HAP-1 (cell line): ENCODE data around the gene COG6.

Experiments
- DNase-seq, 2 experiments: peaks; one replicate each; pipeline ENCODE4 v3.0.0-alpha.2; 2016 to 2020; ENCODE audit warnings: low spot score in 2 of 2
- H3K27me3 ChIP-seq: fragments of 250-450 bp; sonication (Bioruptor Pico); 2 replicates; pipeline ENCODE4 v1.5.1; 2020; ENCODE audit warnings: low read depth, mild to moderate bottlenecking, moderate library complexity
- H3K36me3 ChIP-seq: fragments of 250-450 bp; sonication (Bioruptor Pico); replicated peaks from 2 replicates; pipeline ENCODE4 v1.5.1; 2020; ENCODE audit warnings: mild to moderate bottlenecking
- H3K4me1 ChIP-seq: fragments of 250-450 bp; sonication (Bioruptor Pico); 2 replicates; pipeline ENCODE4 v1.5.1; 2020; ENCODE audit warnings: mild to moderate bottlenecking
- H3K4me3 ChIP-seq: fragments of 250-450 bp; sonication (Bioruptor Pico); 2 replicates; pipeline ENCODE4 v1.5.1; 2020; ENCODE audit warnings: mild to moderate bottlenecking, moderate library complexity
- H3K9me3 ChIP-seq: fragments of 250-450 bp; sonication (Bioruptor Pico); 2 replicates; pipeline ENCODE4 v1.5.1; 2020; ENCODE audit warnings: mild to moderate bottlenecking, moderate library complexity
- in situ Hi-C: fragments of 300-500 bp; cut with MboI; formaldehyde crosslinking; loops from 3 replicates; pipeline ENCODE4 v1.14.3; 2020; ENCODE audit warnings: low sequenced_read_pairs, inconsistent platforms, mixed read lengths

COG6 gene

DNA sequence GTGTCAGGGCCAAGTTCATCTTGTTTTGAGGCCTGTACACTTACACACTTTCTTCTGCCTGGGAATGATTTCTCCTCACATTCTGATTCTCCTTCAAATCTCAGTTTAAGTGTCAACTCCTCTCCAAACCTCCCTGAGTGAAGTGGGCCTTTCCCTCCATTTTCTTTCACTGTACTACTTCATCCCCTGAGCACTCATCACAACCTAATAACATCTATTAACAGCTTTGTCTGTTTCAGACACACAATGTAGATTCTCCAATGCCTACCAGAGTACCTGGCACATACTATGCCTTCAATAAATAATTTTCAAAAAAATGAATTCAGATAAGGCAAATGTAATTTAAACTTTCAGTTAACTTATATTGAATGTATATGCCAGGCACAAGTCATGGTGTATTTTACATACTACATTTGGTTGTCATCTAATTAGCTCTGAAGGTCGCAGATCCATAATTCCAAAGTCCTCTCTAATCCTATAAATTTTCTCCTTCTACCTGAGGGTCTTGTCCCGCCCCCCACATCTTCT is 357 bp upstream of the COG6 start:
- DNase-seq = no peak
- Histone ChIP-seq H3K36me3 (no peaks in the 10 kb centered on the region), H3K27me3 (no peaks in the 10 kb centered on the region), H3K4me1 (peaks cover 6% of the 10 kb centered on the region), H3K4me3 (peak overlapping the region; percentile 78), H3K9me3 (no peaks in the 10 kb centered on the region)
- in situ Hi-C loops = no loop called here

DNA sequence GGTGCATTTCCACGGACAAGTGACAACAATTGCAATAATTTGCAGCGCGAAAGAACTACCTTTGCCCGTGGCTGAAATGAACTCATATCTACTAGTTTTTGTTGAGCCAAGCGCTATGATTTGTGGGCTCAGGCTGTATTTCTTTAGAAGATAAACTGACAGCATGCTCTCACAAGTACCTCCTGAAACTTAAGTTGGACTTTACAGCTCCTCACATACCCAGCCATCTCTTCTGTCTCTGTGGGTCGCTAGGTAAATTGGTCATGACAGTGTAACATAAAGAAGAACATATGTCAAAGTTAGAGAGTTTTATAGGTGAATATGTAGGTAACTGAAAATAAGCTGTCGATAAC is 839 bp downstream of the COG6 start:
- H3K36me3 ChIP-seq = no peaks in the 10 kb centered on the region; the same call in 1 of the 2 replicates

DNA sequence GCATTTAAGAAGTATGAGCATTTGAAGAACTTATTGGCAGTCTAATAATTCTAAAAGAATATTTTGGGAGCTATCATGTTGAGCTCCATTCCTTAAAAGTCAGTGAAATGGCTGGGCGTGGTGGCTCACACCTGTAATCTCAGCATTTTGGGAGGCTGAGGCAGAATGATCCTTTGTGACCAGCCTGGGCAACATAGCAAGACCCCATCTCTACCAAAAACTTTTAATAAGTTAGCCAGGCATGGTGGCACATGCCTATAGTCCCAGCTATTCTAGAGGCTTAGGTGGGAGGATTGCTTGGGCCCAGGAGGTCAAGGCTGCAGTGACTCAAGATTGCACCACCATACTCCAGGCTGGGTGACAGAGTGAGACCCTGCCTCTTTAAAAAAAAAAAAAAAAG is 8.0 kb downstream of the COG6 start:
- no peak for DNase-seq
- Histone ChIP-seq H3K27me3 (no peaks in the 10 kb centered on the region), H3K36me3 (no peaks in the 10 kb centered on the region; the same call in none of the 2 replicates), H3K4me1 (no peaks in the 10 kb centered on the region), H3K9me3 (no peaks in the 10 kb centered on the region), H3K4me3 (no peak overlapping the region)
- in situ Hi-C loops = no loop called here

More for the DNA sequence above, 839 bp downstream of the COG6 start:
- no peak for DNase-seq
- peak overlapping the region; percentile 78 for H3K4me3 ChIP-seq
- H3K27me3 ChIP-seq = no peaks in the 10 kb centered on the region
- peaks cover 6% of the 10 kb centered on the region for H3K4me1 ChIP-seq
- in situ Hi-C loops = no loop called here
- H3K9me3 ChIP-seq = no peaks in the 10 kb centered on the region

DNA sequence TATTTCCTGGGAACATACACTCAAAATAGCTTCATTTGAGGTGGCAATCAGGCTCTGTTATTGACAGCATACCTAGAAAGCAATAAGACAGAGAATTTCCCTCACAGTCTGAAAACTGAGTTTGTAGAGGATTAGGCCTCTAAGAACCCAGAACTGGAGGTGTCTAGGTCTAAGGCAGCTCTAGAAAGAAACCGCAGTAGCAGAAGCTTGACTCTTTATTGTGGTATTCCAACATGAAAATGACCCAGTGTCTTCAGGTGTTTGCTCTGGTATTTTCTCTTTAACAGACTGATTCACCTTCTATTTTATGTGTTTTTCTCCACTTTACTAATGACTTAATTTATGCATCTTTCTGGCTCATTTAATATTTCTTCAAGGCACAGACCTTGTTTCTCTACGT is 8.5 kb downstream of the COG6 start:
- no peaks in the 10 kb centered on the region for H3K4me1 ChIP-seq
- no peaks in the 10 kb centered on the region for H3K27me3 ChIP-seq
- H3K4me3 ChIP-seq = no peak overlapping the region
- in situ Hi-C loops = no loop called here
- no peaks in the 10 kb centered on the region for H3K9me3 ChIP-seq
- H3K36me3 ChIP-seq = no peaks in the 10 kb centered on the region; the same call in none of the 2 replicates
- DNase-seq = no peak

DNA sequence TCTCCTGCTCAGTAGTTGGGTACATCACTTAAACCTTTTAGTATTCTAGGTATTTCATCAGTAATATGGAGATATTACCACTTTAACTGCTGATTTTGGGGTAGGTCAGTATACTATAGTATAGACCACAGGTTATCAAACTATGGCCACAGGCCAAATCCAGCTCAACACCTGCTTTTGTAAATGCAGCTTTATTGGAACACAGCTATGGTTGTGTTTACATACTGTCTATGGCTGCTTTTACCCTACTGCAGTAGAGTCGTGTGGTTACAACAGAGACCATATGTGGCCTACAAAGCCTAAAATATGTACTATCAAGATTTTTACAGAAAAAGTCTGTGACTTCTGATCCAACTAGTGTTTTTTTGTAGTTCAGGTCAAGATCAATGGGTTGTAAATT is 10.3 kb downstream of the COG6 start:
- DNase-seq = no peak
- no peaks in the 10 kb centered on the region; the same call in none of the 2 replicates for H3K36me3 ChIP-seq
- H3K9me3 ChIP-seq = no peaks in the 10 kb centered on the region
- in situ Hi-C loops = no loop called here
- no peaks in the 10 kb centered on the region for H3K4me1 ChIP-seq
- no peaks in the 10 kb centered on the region for H3K27me3 ChIP-seq
- H3K4me3 ChIP-seq = no peak overlapping the region

DNA sequence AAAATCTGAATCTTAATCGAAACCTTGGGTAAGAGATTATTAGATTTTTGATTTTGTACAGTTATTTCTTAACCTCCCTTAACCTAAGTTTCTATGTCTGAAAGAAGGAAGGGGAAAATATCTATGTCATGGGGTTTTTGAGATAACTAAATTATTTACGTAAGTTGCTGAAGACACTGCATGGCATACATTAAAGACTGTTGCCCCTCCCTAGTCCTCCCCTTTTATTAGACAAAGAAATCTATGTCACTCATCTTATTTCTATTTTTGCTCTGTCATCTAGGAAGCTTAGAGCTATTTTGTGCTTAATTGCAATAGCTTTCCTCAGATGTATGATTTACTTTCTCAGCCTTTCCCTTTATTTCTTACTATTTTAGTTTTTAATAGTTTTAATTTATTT is 15.0 kb downstream of the COG6 start:
- in situ Hi-C loops = no loop called here
- no peak for DNase-seq

DNA sequence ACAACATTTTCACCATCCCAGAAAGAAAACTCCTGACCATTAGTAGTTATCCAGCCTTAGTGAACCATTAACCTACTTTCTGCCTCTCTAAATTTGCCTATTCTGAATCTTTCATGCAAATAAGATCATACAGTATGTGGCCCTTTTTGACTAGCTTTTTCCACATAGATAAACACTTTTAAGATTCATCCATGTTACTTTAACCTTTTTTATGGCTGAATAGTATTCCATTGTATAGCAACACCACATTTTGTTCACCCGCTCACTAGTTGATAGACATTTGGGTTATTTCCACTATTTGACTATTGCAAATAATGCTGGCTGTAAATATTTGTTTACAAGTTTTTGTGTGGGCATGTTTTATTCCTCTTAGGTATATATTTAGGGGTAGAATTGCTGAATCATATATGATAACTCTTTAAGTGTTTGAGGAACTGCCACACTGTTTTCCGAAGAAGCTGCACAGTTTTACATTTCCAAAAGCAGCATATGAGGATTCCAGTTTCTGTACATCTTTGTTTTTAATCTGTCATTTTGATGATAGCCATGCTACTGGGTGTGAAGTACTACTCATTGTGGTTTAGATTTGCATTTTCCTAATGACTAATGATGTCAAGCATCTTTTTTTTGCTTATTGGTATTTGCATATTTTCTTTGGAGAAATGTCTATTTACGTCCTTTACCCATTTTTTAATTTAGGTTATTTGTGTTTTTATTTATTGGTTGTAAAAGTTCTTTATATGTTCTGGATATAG is 17.1 kb downstream of the COG6 start:
- H3K9me3 ChIP-seq = no peaks in the 10 kb centered on the region
- H3K4me3 ChIP-seq = no peak overlapping the region
- no peaks in the 10 kb centered on the region for H3K4me1 ChIP-seq
- no peaks in the 10 kb centered on the region for H3K36me3 ChIP-seq
- no peaks in the 10 kb centered on the region for H3K27me3 ChIP-seq
- in situ Hi-C loops = no loop called here
- no peak for DNase-seq

More for the DNA sequence above, 15.0 kb downstream of the COG6 start:
- Histone ChIP-seq H3K4me3 (no peak overlapping the region), H3K4me1 (no peaks in the 10 kb centered on the region), H3K27me3 (no peaks in the 10 kb centered on the region), H3K9me3 (no peaks in the 10 kb centered on the region), H3K36me3 (no peaks in the 10 kb centered on the region)

DNA sequence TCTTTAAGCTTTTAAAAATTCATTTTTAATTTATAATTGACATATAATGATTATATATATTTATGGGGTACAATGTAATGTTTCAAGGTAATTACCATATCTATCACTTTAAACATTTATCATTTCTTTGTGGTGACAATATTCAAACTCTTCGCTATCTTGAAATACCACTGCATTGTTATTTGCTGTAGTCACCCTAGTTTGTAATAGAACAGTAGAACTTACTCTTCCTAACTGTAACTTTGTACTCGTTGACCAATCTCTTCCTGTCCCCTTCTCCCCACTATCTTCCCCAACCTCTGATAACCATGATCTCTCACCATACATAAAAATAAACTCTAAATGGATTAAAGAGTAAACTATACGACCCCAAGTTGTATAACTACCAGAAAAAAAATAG is 20.4 kb downstream of the COG6 start:
- in situ Hi-C loops = loop anchor here (25.0 kb wide), 1 partner anchor 1011 kb away; no protein-coding TSS in a partner anchor
- no peak for DNase-seq
- Histone ChIP-seq H3K4me1 (no peaks in the 10 kb centered on the region), H3K9me3 (no peaks in the 10 kb centered on the region), H3K36me3 (peaks cover 3% of the 10 kb centered on the region; the same call in 1 of the 2 replicates), H3K27me3 (no peaks in the 10 kb centered on the region), H3K4me3 (no peak overlapping the region)

DNA sequence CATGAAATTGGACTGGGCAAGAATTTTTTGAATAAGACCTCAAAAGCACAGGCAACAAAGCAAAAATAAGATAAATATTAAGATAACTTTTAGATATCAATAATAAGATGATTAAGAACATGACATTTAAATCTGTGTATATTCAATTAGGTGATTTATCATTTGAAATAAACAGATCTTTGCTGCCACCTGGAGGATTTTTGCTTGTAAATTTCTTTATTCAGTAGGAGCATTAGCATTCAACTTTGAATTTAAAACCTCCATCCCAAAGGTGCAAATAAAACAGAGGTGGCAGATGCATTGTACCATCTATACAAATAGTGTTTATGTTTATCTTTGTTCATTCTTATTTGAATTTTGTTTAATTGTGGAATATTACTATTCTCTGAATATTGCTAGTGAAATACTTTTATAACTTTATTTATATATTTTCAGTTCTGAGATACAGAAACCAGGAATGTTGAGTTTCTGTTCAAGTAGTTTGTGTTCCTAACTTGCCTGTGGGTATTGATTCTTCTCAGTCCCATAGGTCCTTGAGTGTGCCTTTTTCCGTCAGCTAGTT is 20.9 kb downstream of the COG6 start:
- in situ Hi-C loops = loop anchor here (25.0 kb wide), 1 partner anchor 1011 kb away; no protein-coding TSS in a partner anchor
- H3K9me3 ChIP-seq = no peaks in the 10 kb centered on the region
- peak; percentile 34 to 54 for DNase-seq
- H3K36me3 ChIP-seq = peaks cover 3% of the 10 kb centered on the region; the same call in 1 of the 2 replicates
- H3K4me3 ChIP-seq = no peak overlapping the region
- H3K27me3 ChIP-seq = no peaks in the 10 kb centered on the region
- no peaks in the 10 kb centered on the region for H3K4me1 ChIP-seq

DNA sequence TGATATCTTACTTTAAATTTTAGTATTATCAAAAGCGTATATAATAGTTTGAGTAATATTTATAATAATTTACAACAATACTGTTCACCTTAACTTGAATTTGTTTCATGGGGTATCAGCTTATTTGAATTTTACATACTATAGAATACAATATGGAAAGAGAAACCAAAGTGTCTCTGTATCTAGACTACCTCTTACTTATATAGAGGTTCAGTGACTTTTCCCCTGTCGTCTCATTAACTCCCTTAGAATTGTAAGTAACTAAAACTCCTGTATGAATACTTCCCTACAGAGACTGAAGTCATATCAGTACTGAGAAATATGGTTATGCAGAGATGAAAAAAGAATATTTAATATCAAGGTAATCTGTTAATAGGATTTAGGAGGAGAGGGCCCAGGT is 26.8 kb downstream of the COG6 start:
- Histone ChIP-seq H3K4me3 (no peak overlapping the region), H3K27me3 (no peaks in the 10 kb centered on the region), H3K4me1 (no peaks in the 10 kb centered on the region), H3K36me3 (peaks cover 3% of the 10 kb centered on the region; the same call in 1 of the 2 replicates), H3K9me3 (no peaks in the 10 kb centered on the region)
- DNase-seq = no peak
- in situ Hi-C loops = loop anchor here (25.0 kb wide), 1 partner anchor 1005 kb away; no protein-coding TSS in a partner anchor

DNA sequence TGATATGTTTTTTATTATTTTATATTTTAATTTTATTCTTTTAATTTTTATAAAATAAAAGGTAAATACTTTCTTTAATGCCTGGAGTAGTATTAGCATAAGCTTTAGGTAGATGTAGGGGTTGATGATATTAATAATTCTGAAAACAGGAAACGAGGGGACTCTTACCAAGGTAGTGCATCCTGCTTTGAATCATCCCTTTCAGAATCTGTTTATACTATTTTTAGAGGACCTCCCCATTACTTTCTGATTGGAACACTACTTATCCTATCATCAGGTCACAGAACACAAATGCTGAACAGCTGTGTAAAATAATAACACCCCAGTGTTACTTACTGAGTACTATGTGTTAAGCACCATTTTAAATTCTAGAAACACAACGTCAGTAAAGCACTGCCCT is 27.3 kb downstream of the COG6 start:
- no peak for DNase-seq
- no peak overlapping the region for H3K4me3 ChIP-seq
- H3K36me3 ChIP-seq = peaks cover 5% of the 10 kb centered on the region; the same call in 1 of the 2 replicates
- in situ Hi-C loops = loop anchor here (25.0 kb wide), 1 partner anchor 1005 kb away; no protein-coding TSS in a partner anchor
- H3K27me3 ChIP-seq = no peaks in the 10 kb centered on the region
- H3K9me3 ChIP-seq = no peaks in the 10 kb centered on the region
- H3K4me1 ChIP-seq = no peaks in the 10 kb centered on the region

DNA sequence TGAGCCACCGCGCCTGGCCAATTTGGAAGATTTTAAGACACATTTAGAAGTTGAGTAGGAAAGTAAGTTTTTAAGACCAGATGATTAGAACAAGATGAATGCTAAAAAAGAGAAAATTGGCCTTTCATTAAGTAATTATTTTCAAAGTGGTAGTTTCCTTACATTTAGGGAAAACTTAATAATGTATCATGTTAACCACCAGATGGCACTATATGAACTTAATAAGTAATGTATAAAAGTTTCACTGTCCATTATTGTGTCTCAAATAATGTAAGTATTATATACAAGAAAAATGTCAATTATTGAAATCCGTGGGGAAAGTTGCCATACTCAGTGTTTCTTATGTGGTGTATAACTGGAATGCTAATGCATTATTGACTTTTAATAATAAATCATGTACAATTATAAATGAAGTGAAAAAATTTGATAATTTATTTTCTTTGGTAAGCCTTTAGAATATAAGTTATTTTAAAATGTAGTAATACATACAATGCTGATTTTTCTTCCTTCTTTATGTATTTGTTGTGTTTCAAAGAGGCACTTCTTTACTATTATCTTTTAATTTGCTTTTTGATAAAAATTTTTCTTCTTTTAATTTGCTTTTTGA is 29.2 kb downstream of the COG6 start:
- H3K36me3 ChIP-seq = peaks cover 8% of the 10 kb centered on the region; the same call in 1 of the 2 replicates
- H3K27me3 ChIP-seq = no peaks in the 10 kb centered on the region
- H3K4me3 ChIP-seq = no peak overlapping the region
- in situ Hi-C loops = loop anchor here (25.0 kb wide), 1 partner anchor 1003 kb away; no protein-coding TSS in a partner anchor
- no peaks in the 10 kb centered on the region for H3K4me1 ChIP-seq
- H3K9me3 ChIP-seq = no peaks in the 10 kb centered on the region
- peak in 1 of 2 experiments; percentile 65 for DNase-seq

DNA sequence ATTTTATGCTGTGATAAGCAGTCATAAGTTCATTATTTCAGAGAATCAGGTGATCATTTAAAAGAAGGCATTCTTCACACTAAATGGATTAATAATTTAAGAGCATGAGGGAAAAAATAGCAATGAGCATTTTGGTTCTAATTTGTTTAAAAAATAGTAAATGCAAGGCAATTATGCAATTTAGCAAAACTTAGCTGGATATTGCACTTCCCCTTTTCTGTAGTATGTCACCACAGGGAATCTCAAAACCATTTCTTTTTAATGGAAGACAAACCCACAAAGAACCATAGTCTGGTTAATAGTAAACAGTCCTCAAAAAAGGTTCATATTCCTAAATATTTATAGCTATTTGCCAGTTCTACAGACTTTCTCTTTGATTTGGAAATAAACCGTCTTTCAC is 30.2 kb downstream of the COG6 start:
- H3K9me3 ChIP-seq = no peaks in the 10 kb centered on the region
- H3K4me3 ChIP-seq = no peak overlapping the region
- no peaks in the 10 kb centered on the region for H3K27me3 ChIP-seq
- in situ Hi-C loops = loop anchor here (25.0 kb wide), 1 partner anchor 1002 kb away; no protein-coding TSS in a partner anchor
- peaks cover 4% of the 10 kb centered on the region; the same call in 1 of the 2 replicates for H3K36me3 ChIP-seq
- no peaks in the 10 kb centered on the region for H3K4me1 ChIP-seq
- DNase-seq = no peak
